RWPE1 (cell line): ENCODE measurements around the gene CACNA1F.

Experiments used
- CTCF ChIA-PET: fragments of 350-600 bp; sonication (Branson Sonifier 250); formaldehyde crosslinking; extraction: SDS; loops from one replicate; lab custom pipeline; 2021; lab: Yijun Ruan, JAX
- POLR2A ChIA-PET: fragments of 400-600 bp; formaldehyde crosslinking; extraction: SDS; loops from one replicate; lab custom pipeline; 2020; ENCODE audit warnings: antibody characterized with exemption; ENCODE audit not compliant: low non-redundant PET; lab: Yijun Ruan, JAX
- DNase-seq: peaks from one replicate; pipeline ENCODE4 v3.0.0; 2012; ENCODE audit warnings: low spot score
- H3K27ac ChIP-seq: fragments of 450-650 bp; 2 replicates; pipeline ENCODE4 v1.5.1; 2017
- CTCF ChIP-seq: fragments of 450-650 bp; conservative IDR thresholded peaks from 2 replicates; pipeline ENCODE4 v1.5.1; 2017; ENCODE audit warnings: low read depth, mild to moderate bottlenecking

Gene CACNA1F

DNA sequence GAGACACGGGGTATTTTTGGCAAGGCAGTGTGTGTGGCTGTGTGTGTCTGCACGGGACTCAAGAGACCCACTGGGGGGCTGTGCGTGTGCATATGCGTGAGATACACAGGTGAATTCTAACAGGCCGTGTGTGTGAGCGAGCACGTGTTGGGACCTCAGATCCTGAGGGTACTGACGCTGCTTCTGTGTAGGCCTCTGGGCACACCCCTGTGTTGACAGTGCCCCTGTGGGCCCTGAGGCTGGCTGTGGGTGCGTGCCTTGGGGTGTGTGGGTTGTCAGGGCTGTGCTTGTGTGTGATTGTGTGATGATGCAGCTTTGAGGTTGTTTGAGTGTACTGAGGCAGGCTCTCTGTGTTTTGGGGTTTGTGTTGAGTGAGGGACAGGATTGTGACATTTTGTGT is 17.4 kb upstream of the CACNA1F start:
- no peak for TF ChIP-seq CTCF
- ChIA-PET CTCF (no interaction called here), POLR2A (interaction anchor here (1.0 kb wide), 1 partner anchor 9 kb away, joined by 3 read pairs; no protein-coding TSS in a partner anchor)
- DNase-seq = no peak
- no peak overlapping the region for H3K27ac ChIP-seq

DNA sequence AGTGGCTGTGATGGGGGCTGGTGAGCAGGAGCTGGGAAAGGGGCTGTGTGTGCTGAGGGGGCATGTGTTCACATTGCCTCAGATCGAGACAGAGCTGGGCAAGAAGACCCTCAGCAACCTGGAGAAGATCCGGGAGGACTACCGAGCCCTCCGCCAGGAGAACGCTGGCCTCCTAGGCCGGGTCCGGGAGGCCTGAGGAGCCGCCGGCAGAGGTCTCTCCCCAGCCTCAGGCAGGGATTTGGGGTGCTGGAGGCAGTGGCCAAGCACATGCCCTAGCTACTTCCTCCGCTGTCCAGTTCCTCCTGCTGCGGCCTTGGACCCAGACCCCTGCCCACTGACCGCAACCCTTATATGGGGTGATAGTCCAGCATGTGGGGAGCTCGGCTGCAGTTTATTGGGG is 16.9 kb upstream of the CACNA1F start:
- CTCF ChIA-PET = no interaction called here
- no peak for TF ChIP-seq CTCF
- no peak overlapping the region for H3K27ac ChIP-seq
- no peak for DNase-seq
- POLR2A ChIA-PET = no interaction called here

DNA sequence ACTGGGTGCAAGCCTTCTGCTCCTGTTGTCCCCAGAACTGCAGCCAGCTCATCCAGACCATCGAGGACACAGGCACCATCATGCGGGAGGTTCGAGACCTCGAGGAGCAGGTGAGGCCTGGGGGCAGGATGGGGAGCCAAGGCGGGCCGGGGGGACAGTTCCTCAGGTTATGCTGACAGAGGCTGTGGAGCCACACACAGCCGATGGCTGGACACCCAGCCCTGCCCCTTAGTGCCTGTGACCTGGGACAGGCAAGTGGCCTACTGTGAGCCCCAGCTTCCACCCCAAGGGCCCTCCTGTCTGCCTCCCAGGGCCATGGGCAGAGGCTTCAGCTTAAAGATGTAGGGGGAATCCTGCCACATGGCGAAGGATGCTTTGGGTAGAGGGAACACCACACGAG is 16.5 kb upstream of the CACNA1F start:
- ChIA-PET CTCF (no interaction called here), POLR2A (no interaction called here)
- DNase-seq = no peak
- TF ChIP-seq CTCF = no peak
- no peak overlapping the region for H3K27ac ChIP-seq

DNA sequence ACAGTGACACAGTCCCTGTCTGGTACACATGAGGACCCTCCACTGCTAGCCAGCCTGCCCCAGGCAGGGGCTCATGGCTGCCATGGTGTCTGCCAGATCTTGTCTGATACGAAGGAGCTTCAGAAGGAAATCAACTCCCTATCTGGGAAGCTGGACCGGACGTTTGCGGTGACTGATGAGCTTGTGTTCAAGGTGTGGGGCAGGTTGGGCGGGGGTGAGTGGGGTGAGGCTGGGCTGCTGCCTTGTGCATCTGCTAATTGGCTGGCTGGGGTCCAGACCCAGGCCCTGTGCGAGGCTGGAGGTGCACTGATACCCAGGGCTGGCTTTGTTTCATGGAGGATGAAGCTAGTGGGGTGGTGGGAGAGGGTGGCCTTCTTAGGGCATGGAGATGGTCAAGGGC is 15.9 kb upstream of the CACNA1F start:
- no peak overlapping the region for H3K27ac ChIP-seq
- DNase-seq = no peak
- TF ChIP-seq CTCF = no peak
- ChIA-PET POLR2A (no interaction called here), CTCF (no interaction called here)

DNA sequence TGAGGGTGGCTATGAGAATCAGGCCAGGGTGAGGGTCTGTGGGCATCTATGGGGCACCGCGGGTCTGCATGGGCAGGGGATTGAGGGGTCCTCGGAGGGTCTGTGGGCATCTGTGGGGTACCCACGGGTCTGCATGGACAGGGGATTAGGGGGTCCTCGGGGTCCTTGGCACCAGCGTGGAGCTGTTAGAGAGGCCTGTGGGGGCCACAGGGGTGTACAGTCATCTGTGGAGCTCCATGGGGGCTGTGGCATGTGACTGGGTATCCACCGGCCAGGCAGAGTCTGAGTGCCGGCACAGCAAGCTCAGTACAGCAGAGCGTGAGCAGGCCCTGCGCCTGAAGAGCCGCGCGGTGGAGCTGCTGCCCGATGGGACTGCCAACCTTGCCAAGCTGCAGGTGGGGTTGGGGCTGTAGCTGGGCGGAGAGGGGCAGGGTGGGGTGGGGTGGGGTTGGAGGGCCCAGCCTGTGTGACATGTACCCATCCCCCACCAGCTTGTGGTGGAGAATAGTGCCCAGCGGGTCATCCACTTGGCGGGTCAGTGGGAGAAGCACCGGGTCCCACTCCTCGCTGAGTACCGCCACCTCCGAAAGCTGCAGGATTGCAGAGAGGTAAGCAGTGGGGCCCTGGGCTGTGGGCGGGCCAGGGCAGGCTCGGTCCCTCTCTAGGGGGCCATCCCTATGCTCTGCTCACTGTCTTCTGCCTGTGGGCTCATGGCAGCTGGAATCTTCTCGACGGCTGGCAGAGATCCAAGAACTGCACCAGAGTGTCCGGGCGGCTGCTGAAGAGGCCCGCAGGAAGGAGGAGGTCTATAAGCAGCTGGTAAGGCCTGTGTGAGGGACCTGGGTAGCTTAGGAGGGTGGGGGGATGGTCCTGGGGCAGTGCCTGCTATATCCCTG is 15.0 kb upstream of the CACNA1F start:
- POLR2A ChIA-PET = no interaction called here
- H3K27ac ChIP-seq = no peak overlapping the region
- no peak for TF ChIP-seq CTCF
- DNase-seq = no peak
- CTCF ChIA-PET = no interaction called here

GRCh38 chrX:49247346-49247745 is 14.2 kb upstream of the CACNA1F start:
- TF ChIP-seq CTCF = no peak
- no peak overlapping the region for H3K27ac ChIP-seq
- CTCF ChIA-PET = no interaction called here
- DNase-seq = no peak
- POLR2A ChIA-PET = no interaction called here
